GM23338 (cell line): ENCODE measurements around the gene C2orf68. TPM values are rescaled to one million over a fixed set of nuclear protein-coding genes. Genes with fewer than 3 reads are reported as not detected.
"Not testable (repeated sequence)": the region's sequence is repeated elsewhere in the genome, so short reads cannot be mapped to it uniquely, and the experiment has no call there.

ENCODE experiments used
- ATAC-seq: fragments of 200-7000 bp; cut with Tn5 transposase; 3 replicates; pipeline ENCODE4 v1.9.1; 2020
- DNase-seq: peaks from one replicate; pipeline ENCODE4 v3.0.0-alpha.2; 2015; ENCODE audit warnings: low spot score
- H2AFZ ChIP-seq: fragments of 200-600 bp; sonication (generic); 2 replicates; pipeline ENCODE4 v1.8.0; 2016; ENCODE audit warnings: antibody characterized with exemption, mild to moderate bottlenecking, moderate library complexity
- H3F3A ChIP-seq: fragments of 200-600 bp; sonication (generic); replicated peaks from 2 replicates; pipeline ENCODE4 v1.8.0; 2017; ENCODE audit warnings: antibody characterized with exemption, mixed run types, low read depth
- H3K27ac ChIP-seq: fragments of 200-600 bp; sonication (generic); 2 replicates; pipeline ENCODE4 v1.6.1; 2016; ENCODE audit warnings: low read depth
- H3K27me3 ChIP-seq: fragments of 200-600 bp; sonication (generic); 2 replicates; pipeline ENCODE4 v1.8.0; 2016; ENCODE audit warnings: mild to moderate bottlenecking, mixed run types, moderate library complexity; ENCODE audit not compliant: insufficient read depth
- H3K36me3 ChIP-seq: fragments of 200-600 bp; sonication (generic); 2 replicates; pipeline ENCODE4 v1.8.0; 2016; ENCODE audit warnings: mild to moderate bottlenecking; ENCODE audit not compliant: insufficient read depth
- H3K4me1 ChIP-seq: fragments of 200-600 bp; sonication (generic); 2 replicates; pipeline ENCODE4 v1.8.0; 2016; ENCODE audit warnings: mild to moderate bottlenecking, moderate library complexity; ENCODE audit not compliant: insufficient read depth
- H3K4me2 ChIP-seq: fragments of 200-600 bp; sonication (generic); 2 replicates; pipeline ENCODE4 v1.7.1; 2017; ENCODE audit warnings: mixed run types
- H3K4me3 ChIP-seq: fragments of 200-600 bp; sonication (generic); 2 replicates; pipeline ENCODE4 v1.6.1; 2016; ENCODE audit warnings: mixed run types
- H3K79me2 ChIP-seq: fragments of 200-600 bp; sonication (generic); replicated peaks from 2 replicates; pipeline ENCODE4 v1.8.0; 2017; ENCODE audit warnings: mild to moderate bottlenecking; ENCODE audit not compliant: insufficient read depth
- H3K9me2 ChIP-seq: fragments of 200-600 bp; sonication (generic); 2 replicates; pipeline ENCODE4 v1.8.0; 2017; ENCODE audit not compliant: insufficient read depth
- H4K20me1 ChIP-seq: fragments of 200-600 bp; sonication (generic); replicated peaks from 2 replicates; pipeline ENCODE4 v1.8.0; 2017; ENCODE audit warnings: mild to moderate bottlenecking; ENCODE audit not compliant: insufficient read depth
- H3K27ac Mint-ChIP-seq: 2 replicates; pipeline ENCODE4 v1.8.0; 2020; ENCODE audit warnings: inconsistent platforms, mild to moderate bottlenecking, moderate library complexity, mixed read lengths
- H3K27me3 Mint-ChIP-seq: 3 replicates; pipeline ENCODE4 v1.8.0; 2022; ENCODE audit warnings: low read depth, mild to moderate bottlenecking, moderate library complexity, mixed read lengths, inconsistent platforms; ENCODE audit not compliant: insufficient read depth, poor library complexity
- H3K36me3 Mint-ChIP-seq: 3 replicates; pipeline ENCODE4 v1.8.0; 2021; ENCODE audit warnings: low read depth, mild to moderate bottlenecking, inconsistent platforms, moderate library complexity, mixed read lengths
- H3K4me1 Mint-ChIP-seq: 3 replicates; pipeline ENCODE4 v1.8.0; 2020; ENCODE audit warnings: mild to moderate bottlenecking, inconsistent platforms, mixed read lengths
- H3K4me3 Mint-ChIP-seq: 3 replicates; pipeline ENCODE4 v1.8.0; 2021; ENCODE audit warnings: moderate library complexity, mild to moderate bottlenecking, inconsistent platforms, mixed read lengths
- H3K9me3 Mint-ChIP-seq: 3 replicates; pipeline ENCODE4 v1.8.0; 2020; ENCODE audit warnings: moderate library complexity, mild to moderate bottlenecking, inconsistent platforms, mixed read lengths
- ETS1 ChIP-seq: IDR thresholded peaks from 2 replicates; pipeline ENCODE4 v1.6.1; 2016; ENCODE audit warnings: antibody characterized with exemption
- EZH2 ChIP-seq: fragments of 200-600 bp; sonication (generic); IDR thresholded peaks from one replicate; pipeline ENCODE4 v1.8.0; 2017; ENCODE audit warnings: antibody characterized with exemption, mild to moderate bottlenecking, low read depth; ENCODE audit not compliant: unreplicated experiment
- JUNB ChIP-seq: IDR thresholded peaks from one replicate; pipeline ENCODE4 v1.6.1; 2016; ENCODE audit warnings: antibody characterized with exemption; ENCODE audit not compliant: unreplicated experiment
- POLR2AphosphoS5 ChIP-seq: IDR thresholded peaks from 2 replicates; pipeline ENCODE4 v1.6.1; 2016; ENCODE audit warnings: antibody characterized with exemption, low read depth
- STAT1 ChIP-seq: IDR thresholded peaks from one replicate; pipeline ENCODE4 v1.6.1; 2016; ENCODE audit warnings: antibody characterized with exemption; ENCODE audit not compliant: unreplicated experiment
- ZNF114 ChIP-seq: fragments of 250-450 bp; sonication (Bioruptor Pico); IDR thresholded peaks from 2 replicates; pipeline ENCODE4 v1.5.0; 2020; ENCODE audit warnings: mild to moderate bottlenecking, moderate library complexity
- ZNF331 ChIP-seq: fragments of 250-450 bp; sonication (Bioruptor Pico); IDR thresholded peaks from 2 replicates; pipeline ENCODE4 v1.5.0; 2020; ENCODE audit warnings: low read depth, mild to moderate bottlenecking, moderate library complexity
- polyA plus RNA-seq: library from polyadenylated mRNA; unstranded; fragments of >200 nt; fragmentation: Nextera tagmentation; extraction: Ambion mirVana; gene quantifications from 2 replicates; pipeline ENCODE4 v1.2.1, GENCODE V29; 2016
- total RNA-seq: library from RNA; depleted of rRNA; stranded (reverse); fragments of >200 nt; shearing (Covaris generic); gene quantifications from 2 replicates; pipeline ENCODE4 v1.2.3, GENCODE V29; 2014
- TF ChIP-seq, protein P1 (sequence below): IDR thresholded peaks from one replicate; pipeline ENCODE4 v1.6.1; 2018; ENCODE audit warnings: antibody characterized with exemption; ENCODE audit not compliant: unreplicated experiment
- TF ChIP-seq, protein P2 (sequence below), 2 experiments: fragments of 200-600 bp in 1 of 2; sonication (generic) in 1 of 2; conservative IDR thresholded peaks; 2 replicates each; pipeline versions ENCODE4 v1.5.1 to v1.6.1; 2016 to 2017; ENCODE audit warnings: antibody characterized with exemption in 2 of 2, low read depth in 2 of 2, mild to moderate bottlenecking in 2 of 2, moderate library complexity in 1 of 2

The C2orf68 gene
- total and polyA plus RNA-seq, 2 experiments from 2014 or later, result 26.8 to 76.4 TPM

DNA sequence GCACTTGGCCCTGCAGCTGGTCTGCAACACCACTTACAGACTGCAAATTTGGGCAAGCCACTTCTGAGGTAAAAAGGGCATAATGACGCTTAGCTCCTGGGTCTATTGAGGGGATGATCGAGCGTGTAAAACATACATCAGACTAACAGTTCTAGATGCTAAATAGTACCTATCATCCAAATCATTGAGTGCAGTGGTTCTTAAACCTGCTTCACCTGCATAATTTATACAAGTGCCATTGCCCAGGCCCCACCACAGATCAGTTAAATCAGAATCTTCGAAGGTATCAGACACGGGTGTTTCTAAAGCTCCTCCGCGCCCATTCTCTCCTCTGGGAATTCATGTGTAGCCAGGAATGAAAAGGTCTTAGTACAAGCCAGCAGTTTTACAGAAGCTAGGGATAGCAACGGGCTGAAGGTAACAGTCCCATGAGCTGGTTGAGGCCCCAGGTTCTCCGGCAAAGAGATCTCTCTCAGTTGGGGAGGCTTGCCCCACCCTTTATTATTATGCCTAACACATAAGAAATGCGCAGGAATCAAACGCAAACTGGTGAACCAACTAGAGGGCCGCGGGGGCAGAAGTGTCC is 17.1 kb downstream of the C2orf68 start:
- Histone ChIP-seq H3K9me2 (no peaks in the 10 kb centered on the region), H3K27ac (peak overlapping the region; percentile 75; the same call in 1 of the 2 replicates), H2AFZ (peak overlapping the region; percentile 11; the same call in 1 of the 2 replicates), H4K20me1 (0 out of 2 replicates have a peak, but pooled peaks cover 5% of the 10 kb centered on the region), H3K4me1 (peaks cover 6% of the 10 kb centered on the region), H3K27me3 (no peaks in the 10 kb centered on the region), H3K4me2 (peak overlapping the region; percentile 86), H3F3A (no peaks in the 10 kb centered on the region), H3K4me3 (peak overlapping the region; percentile 74), H3K36me3 (no peaks in the 10 kb centered on the region; the same call in 1 of the 2 replicates), H3K79me2 (peaks cover 14% of the 10 kb centered on the region)
- TF ChIP-seq ZNF331 (CRISPR knock-in tag), result no peak
- TF ChIP-seq, protein P1, sequence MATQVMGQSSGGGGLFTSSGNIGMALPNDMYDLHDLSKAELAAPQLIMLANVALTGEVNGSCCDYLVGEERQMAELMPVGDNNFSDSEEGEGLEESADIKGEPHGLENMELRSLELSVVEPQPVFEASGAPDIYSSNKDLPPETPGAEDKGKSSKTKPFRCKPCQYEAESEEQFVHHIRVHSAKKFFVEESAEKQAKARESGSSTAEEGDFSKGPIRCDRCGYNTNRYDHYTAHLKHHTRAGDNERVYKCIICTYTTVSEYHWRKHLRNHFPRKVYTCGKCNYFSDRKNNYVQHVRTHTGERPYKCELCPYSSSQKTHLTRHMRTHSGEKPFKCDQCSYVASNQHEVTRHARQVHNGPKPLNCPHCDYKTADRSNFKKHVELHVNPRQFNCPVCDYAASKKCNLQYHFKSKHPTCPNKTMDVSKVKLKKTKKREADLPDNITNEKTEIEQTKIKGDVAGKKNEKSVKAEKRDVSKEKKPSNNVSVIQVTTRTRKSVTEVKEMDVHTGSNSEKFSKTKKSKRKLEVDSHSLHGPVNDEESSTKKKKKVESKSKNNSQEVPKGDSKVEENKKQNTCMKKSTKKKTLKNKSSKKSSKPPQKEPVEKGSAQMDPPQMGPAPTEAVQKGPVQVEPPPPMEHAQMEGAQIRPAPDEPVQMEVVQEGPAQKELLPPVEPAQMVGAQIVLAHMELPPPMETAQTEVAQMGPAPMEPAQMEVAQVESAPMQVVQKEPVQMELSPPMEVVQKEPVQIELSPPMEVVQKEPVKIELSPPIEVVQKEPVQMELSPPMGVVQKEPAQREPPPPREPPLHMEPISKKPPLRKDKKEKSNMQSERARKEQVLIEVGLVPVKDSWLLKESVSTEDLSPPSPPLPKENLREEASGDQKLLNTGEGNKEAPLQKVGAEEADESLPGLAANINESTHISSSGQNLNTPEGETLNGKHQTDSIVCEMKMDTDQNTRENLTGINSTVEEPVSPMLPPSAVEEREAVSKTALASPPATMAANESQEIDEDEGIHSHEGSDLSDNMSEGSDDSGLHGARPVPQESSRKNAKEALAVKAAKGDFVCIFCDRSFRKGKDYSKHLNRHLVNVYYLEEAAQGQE, result no peak
- H3K36me3 Mint-ChIP-seq, result peaks cover 7% of the 10 kb centered on the region; the same call in 1 of the 3 replicates
- ATAC-seq (no peak; the same call in 2 of the 3 replicates), DNase-seq (no peak)
- peak overlapping the region; percentile 96 for H3K27ac Mint-ChIP-seq
- H3K27me3 Mint-ChIP-seq, result peaks cover 15% of the 10 kb centered on the region
- no peaks in the 10 kb centered on the region for H3K9me3 Mint-ChIP-seq
- H3K4me3 Mint-ChIP-seq, result peak overlapping the region; percentile 92
- H3K4me1 Mint-ChIP-seq, result peaks cover 8% of the 10 kb centered on the region; the same call in 2 of the 3 replicates

- H3K27ac ChIP-seq, result no peak overlapping the region
- H3K4me3 ChIP-seq, result no peak overlapping the region
- peaks cover 3% of the 10 kb centered on the region; the same call in 1 of the 3 replicates for H3K36me3 Mint-ChIP-seq
- H3K9me2 ChIP-seq, result no peaks in the 10 kb centered on the region
- H4K20me1 ChIP-seq, result 0 out of 2 replicates have a peak, but pooled peaks cover 5% of the 10 kb centered on the region
- peaks cover 6% of the 10 kb centered on the region for H3K4me1 ChIP-seq
- no peak overlapping the region for H2AFZ ChIP-seq
- no peaks in the 10 kb centered on the region for H3F3A ChIP-seq
- TF ChIP-seq STAT1 (no peak), JUNB (no peak), ETS1 (no peak), POLR2AphosphoS5 (no peak), ZNF114 (CRISPR knock-in tag) (no peak), EZH2 (no peak)
- TF ChIP-seq, protein P2, sequence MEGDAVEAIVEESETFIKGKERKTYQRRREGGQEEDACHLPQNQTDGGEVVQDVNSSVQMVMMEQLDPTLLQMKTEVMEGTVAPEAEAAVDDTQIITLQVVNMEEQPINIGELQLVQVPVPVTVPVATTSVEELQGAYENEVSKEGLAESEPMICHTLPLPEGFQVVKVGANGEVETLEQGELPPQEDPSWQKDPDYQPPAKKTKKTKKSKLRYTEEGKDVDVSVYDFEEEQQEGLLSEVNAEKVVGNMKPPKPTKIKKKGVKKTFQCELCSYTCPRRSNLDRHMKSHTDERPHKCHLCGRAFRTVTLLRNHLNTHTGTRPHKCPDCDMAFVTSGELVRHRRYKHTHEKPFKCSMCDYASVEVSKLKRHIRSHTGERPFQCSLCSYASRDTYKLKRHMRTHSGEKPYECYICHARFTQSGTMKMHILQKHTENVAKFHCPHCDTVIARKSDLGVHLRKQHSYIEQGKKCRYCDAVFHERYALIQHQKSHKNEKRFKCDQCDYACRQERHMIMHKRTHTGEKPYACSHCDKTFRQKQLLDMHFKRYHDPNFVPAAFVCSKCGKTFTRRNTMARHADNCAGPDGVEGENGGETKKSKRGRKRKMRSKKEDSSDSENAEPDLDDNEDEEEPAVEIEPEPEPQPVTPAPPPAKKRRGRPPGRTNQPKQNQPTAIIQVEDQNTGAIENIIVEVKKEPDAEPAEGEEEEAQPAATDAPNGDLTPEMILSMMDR (conservative IDR thresholded peaks at IDR 0.05; ENCODE audit: low read depth in 2 of 2), result no peak
- no peak overlapping the region for H3K4me3 Mint-ChIP-seq
- no peak overlapping the region for H3K27ac Mint-ChIP-seq
- peaks cover 14% of the 10 kb centered on the region for H3K79me2 ChIP-seq
- no peaks in the 10 kb centered on the region; the same call in 1 of the 2 replicates for H3K36me3 ChIP-seq
- H3K9me3 Mint-ChIP-seq, result no peaks in the 10 kb centered on the region
- H3K27me3 Mint-ChIP-seq, result peaks cover 10% of the 10 kb centered on the region
- H3K4me1 Mint-ChIP-seq, result peaks cover 8% of the 10 kb centered on the region; the same call in 2 of the 3 replicates
- H3K27me3 ChIP-seq, result no peaks in the 10 kb centered on the region
- ATAC-seq, result no peak
- DNase-seq, result no peak
- no peak overlapping the region for H3K4me2 ChIP-seq
These were observed 18.8 kb downstream of the C2orf68 start for GRCh38 chr2:85593023-85593422.

DNA sequence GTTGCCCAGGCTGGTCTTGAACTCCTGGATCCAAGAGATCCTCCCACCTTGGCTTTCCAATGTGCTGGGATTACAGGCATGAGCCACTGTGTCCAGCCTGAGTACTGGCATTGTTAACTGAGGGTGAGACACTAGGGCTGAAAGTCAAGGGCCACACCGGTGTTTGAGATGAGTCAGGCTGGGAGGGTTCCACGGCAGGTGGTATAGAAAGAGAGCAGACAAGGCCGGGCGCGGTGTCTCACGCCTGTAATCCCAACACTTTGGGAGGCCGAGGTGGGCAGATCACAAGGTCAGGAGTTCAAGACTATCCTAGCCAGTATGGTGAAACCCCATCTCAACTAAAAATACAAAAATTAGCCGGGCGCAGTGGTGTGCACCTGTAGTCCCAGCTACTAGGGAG is 19.6 kb downstream of the C2orf68 start:
- H3K4me1 Mint-ChIP-seq, H3K4me3 ChIP-seq, ATAC-seq, H3K9me3 Mint-ChIP-seq, H4K20me1 ChIP-seq, H3K9me2 ChIP-seq, H3K4me3 Mint-ChIP-seq, H3K27ac ChIP-seq, H3K4me1 ChIP-seq, DNase-seq, H3K36me3 ChIP-seq, H3F3A ChIP-seq, H3K27ac Mint-ChIP-seq, H3K27me3 ChIP-seq, H3K4me2 ChIP-seq, H2AFZ ChIP-seq, H3K36me3 Mint-ChIP-seq, H3K27me3 Mint-ChIP-seq: not testable (repeated sequence)
- peaks cover 14% of the 10 kb centered on the region for H3K79me2 ChIP-seq
